ENCODE results near the gene EFR3B. TPM values are rescaled to one million over a fixed set of nuclear protein-coding genes. Genes with fewer than 3 reads are reported as not detected.

Gene EFR3B, protein sequence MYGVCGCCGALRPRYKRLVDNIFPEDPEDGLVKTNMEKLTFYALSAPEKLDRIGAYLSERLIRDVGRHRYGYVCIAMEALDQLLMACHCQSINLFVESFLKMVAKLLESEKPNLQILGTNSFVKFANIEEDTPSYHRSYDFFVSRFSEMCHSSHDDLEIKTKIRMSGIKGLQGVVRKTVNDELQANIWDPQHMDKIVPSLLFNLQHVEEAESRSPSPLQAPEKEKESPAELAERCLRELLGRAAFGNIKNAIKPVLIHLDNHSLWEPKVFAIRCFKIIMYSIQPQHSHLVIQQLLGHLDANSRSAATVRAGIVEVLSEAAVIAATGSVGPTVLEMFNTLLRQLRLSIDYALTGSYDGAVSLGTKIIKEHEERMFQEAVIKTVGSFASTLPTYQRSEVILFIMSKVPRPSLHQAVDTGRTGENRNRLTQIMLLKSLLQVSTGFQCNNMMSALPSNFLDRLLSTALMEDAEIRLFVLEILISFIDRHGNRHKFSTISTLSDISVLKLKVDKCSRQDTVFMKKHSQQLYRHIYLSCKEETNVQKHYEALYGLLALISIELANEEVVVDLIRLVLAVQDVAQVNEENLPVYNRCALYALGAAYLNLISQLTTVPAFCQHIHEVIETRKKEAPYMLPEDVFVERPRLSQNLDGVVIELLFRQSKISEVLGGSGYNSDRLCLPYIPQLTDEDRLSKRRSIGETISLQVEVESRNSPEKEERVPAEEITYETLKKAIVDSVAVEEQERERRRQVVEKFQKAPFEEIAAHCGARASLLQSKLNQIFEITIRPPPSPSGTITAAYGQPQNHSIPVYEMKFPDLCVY
- 0.90 and 1.1 TPM in 2 replicates for total RNA-seq (2012; rRNA removed)
- 0.36 and 0.38 TPM in 2 replicates for polyA plus RNA-seq (2012; rRNA removed)
- polyA plus RNA-seq (2012; cell fraction: cytosol; rRNA removed): 0.14 and 0.18 TPM in 2 replicates
- 0.63 and 0.66 TPM in 2 replicates for polyA plus RNA-seq (2012; cell fraction: nucleus; rRNA removed; ENCODE audit: low replicate concordance)
- Bru-seq, nascent RNA: percentile 25 among the genes with signal in this experiment
- percentile 31 among the genes with signal in this experiment for BruChase-seq, experiment 1, labeled RNA remaining after a 6-hour chase
- BruChase-seq, experiment 2, labeled RNA remaining after a 2-hour chase: percentile 33 among the genes with signal in this experiment
- long read RNA-seq, partial matches to known transcripts: 0 of 1 reads
- long read RNA-seq, other reads (novel, unspliced or antisense): 1 of 1 reads

GRCh38 chr2:25041928-25042320, at the start of gene EFR3B:
TSS of gene EFR3B (plus strand) at chr2:25042076. CDS start at chr2:25042313, 237 bp downstream.
- CTCF ChIA-PET: no interaction called here
- no peak within 1 kb of the TSS for H2BK120ac ChIP-seq (ENCODE audit: low read depth, low read length)
- no peak within 1 kb of the TSS for H3K14ac ChIP-seq (replicated peaks; ENCODE audit: low read depth, low read length)
- no TSS peak for BruUV-seq (replicated peaks)
- H3K36me3 ChIP-seq (ENCODE audit: control insufficient read depth, insufficient read depth, low read length): no peaks in the 10 kb centered on the region
- no peaks in the 10 kb centered on the region for H3K9me3 ChIP-seq (ENCODE audit: control insufficient read depth, insufficient read depth, low read length)
- H2BK20ac ChIP-seq (ENCODE audit: low read depth, low read length): no peak within 1 kb of the TSS
- no peak within 1 kb of the TSS for H3K56ac ChIP-seq (ENCODE audit: extremely low read depth, insufficient read depth, low read length)
- H3K27ac ChIP-seq (ENCODE audit: insufficient read depth, low read length): no peak within 1 kb of the TSS
- H3K4ac ChIP-seq (ENCODE audit: low read depth, low read length): no peak within 1 kb of the TSS
- no peak within 1 kb of the TSS for H2BK15ac ChIP-seq (ENCODE audit: low read depth, low read length)
- H3K27me3 ChIP-seq (ENCODE audit: control insufficient read depth, insufficient read depth, low read length): peaks cover 16% of the 10 kb centered on the region
- 0 out of 4 replicates have a peak within 1 kb of the TSS, but pooled peaks of 1 of the 2 experiments have one; percentile 10 for H4K8ac ChIP-seq (ENCODE audit: low read depth in 2 of 2, low read length in 2 of 2)
- H2AK5ac ChIP-seq (ENCODE audit: low read depth, low read length): no peak within 1 kb of the TSS
- peak; percentile 90 for DNase-seq
- in situ Hi-C loops (cut with MboI; ENCODE audit: low sequenced_read_pairs): no loop called here
- POLR2A ChIA-PET (ENCODE audit: unreplicated experiment): no interaction called here
- H2BK5ac ChIP-seq (ENCODE audit: low read depth, low read length, poor library complexity, severe bottlenecking): no peak within 1 kb of the TSS
- H4K5ac ChIP-seq (ENCODE audit: low read depth, low read length): no peak within 1 kb of the TSS
- peak within 1 kb of the TSS; percentile 93 for H2AFZ ChIP-seq (replicated peaks; ENCODE audit: low read length, poor library complexity)
- no peak within 1 kb of the TSS for H3K9ac ChIP-seq (ENCODE audit: low read depth, low read length)
- ATAC-seq (ENCODE audit: low read depth): peak; percentile 99
- no peak within 1 kb of the TSS for H4K91ac ChIP-seq (ENCODE audit: insufficient read depth, low read depth, low read length)
- intact Hi-C loops (cut with micrococcal nuclease): loop anchor here (5.0 kb wide), 5 partner anchors 35 to 155 kb away; partner anchors contain the start of gene DNAJC27
- no peak within 1 kb of the TSS for H3K18ac ChIP-seq (ENCODE audit: low read depth, low read length)
- 0% methylated on average over 24 of the region's 54 CpGs; no CpG with 5 or more reads in 1 of the 2 experiments for WGBS, 2 experiments (ENCODE audit: extremely low coverage in 2 of 2, insufficient read length in 1 of 2)
- H3K4me2 ChIP-seq (ENCODE audit: low read depth, low read length): peak within 1 kb of the TSS; percentile 88
- H3K4me3 ChIP-seq (ENCODE audit: insufficient read depth, low read depth, low read length): peak within 1 kb of the TSS; percentile 51
- dilution Hi-C loops (cut with HindIII; ENCODE audit: low sequenced_read_pairs, unreplicated experiment): no loop called here
- H4K20me1 ChIP-seq (ENCODE audit: insufficient read depth, low read length): peaks cover 6% of the 10 kb centered on the region
- H2AK9ac ChIP-seq (replicated peaks; ENCODE audit: low read depth, low read length, poor library complexity): peak within 1 kb of the TSS; percentile 66
- no peaks in the 10 kb centered on the region for H3K79me1 ChIP-seq (ENCODE audit: low read depth in 1 of 2, low read length in 2 of 2)
- TF ChIP-seq RFX5 (IDR thresholded peaks at IDR 0.05; ENCODE audit: low read depth, low read length): no peak
- no peak for TF ChIP-seq RAD21 (IDR thresholded peaks at IDR 0.05; ENCODE audit: low read length)
- no peak for TF ChIP-seq SMC3 (IDR thresholded peaks at IDR 0.05; ENCODE audit: low read depth, low read length)
- TF ChIP-seq MXI1 (IDR thresholded peaks at IDR 0.05; ENCODE audit: borderline replicate concordance, low read depth, low read length): no peak
- no peak for TF ChIP-seq FOS (IDR thresholded peaks at IDR 0.05; ENCODE audit: low read depth, low read length)
- TF ChIP-seq CEBPB (IDR thresholded peaks at IDR 0.05; ENCODE audit: low read depth, low read length): no peak
- TF ChIP-seq POLR2A (IDR thresholded peaks at IDR 0.05; ENCODE audit: low read depth, low read length): peak; percentile 40; the same call in 1 of the 2 replicates
- peak; percentile 67; the same call in 1 of the 2 replicates for TF ChIP-seq MAZ (IDR thresholded peaks at IDR 0.05; ENCODE audit: borderline replicate concordance, low read depth, low read length)
- H3K4me1 ChIP-seq (ENCODE audit: control insufficient read depth, insufficient read depth, low read length): peaks cover 10% of the 10 kb centered on the region
- peaks cover 4% of the 10 kb centered on the region; the same call in 1 of the 2 replicates for H3K9me1 ChIP-seq (ENCODE audit: insufficient read depth, low read length)
- peak within 1 kb of the TSS; percentile 84 for H3K23ac ChIP-seq (ENCODE audit: low read depth, low read length)

Measured in IMR-90 (cell line).